Duodenal mucosa (tissue), 2 donors: ENCODE measurements around the gene VEGFB.

Source experiments
- H3K27ac ChIP-seq: one replicate; pipeline ENCODE4 v1.7.0; 2013; ENCODE audit warnings: low read depth, low read length
- H3K27me3 ChIP-seq, 2 donors: one replicate each; pipeline ENCODE4 v1.7.0; 2013; ENCODE audit warnings: low read length in 2 of 2, control low read depth in 1 of 2; ENCODE audit not compliant: insufficient read depth in 2 of 2, control insufficient read depth in 1 of 2
- H3K36me3 ChIP-seq, 2 donors: one replicate each; pipeline ENCODE4 v1.7.0; 2013; ENCODE audit warnings: low read length in 2 of 2, control low read depth in 1 of 2; ENCODE audit not compliant: insufficient read depth in 2 of 2, control insufficient read depth in 1 of 2
- H3K4me1 ChIP-seq, 2 donors: one replicate each; pipeline ENCODE4 v1.7.0; 2013; ENCODE audit warnings: low read length in 2 of 2, control low read depth in 1 of 2; ENCODE audit not compliant: insufficient read depth in 2 of 2, control insufficient read depth in 1 of 2
- H3K4me3 ChIP-seq, 2 donors: one replicate each; pipeline ENCODE4 v1.7.0; 2013; ENCODE audit warnings: low read length in 2 of 2, low read depth in 1 of 2
- H3K9ac ChIP-seq, 2 donors: one replicate each; pipeline ENCODE4 v1.7.0; 2013; ENCODE audit warnings: low read length in 2 of 2, low read depth in 1 of 2
- H3K9me3 ChIP-seq, 2 donors: one replicate each; pipeline ENCODE4 v1.7.0; 2013; ENCODE audit warnings: low read length in 2 of 2, control low read depth in 1 of 2; ENCODE audit not compliant: control insufficient read depth in 1 of 2

VEGFB gene

DNA sequence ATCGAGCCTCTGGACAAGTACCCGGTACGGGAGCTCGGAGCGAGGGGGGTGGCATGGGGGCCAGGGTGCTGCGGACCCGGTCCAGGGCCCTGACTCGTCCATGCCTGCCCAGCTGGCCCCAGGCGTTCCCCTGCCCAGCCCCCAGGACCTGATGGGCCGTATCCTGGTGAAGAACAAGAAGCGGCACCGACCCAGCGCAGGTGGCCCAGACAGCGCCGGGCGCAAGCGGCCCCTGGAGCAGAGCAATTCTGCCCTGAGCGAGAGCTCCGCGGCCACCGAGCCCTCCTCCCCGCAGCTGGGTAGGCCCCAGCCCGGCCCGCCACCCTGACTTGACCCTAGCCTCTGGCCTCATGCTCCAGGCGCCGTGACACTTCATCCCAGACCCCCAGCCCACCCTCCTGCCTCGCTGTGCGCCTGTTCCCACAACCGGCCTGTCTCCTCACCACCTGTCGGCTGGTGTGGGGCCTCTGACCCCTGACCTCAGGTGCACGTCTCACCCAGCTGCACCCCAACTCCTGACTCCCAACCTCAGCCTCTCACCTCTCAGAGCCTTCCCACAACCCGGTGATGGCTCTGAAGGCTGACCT lies 24.7 kb downstream of the VEGFB start:
- Histone ChIP-seq H3K27ac (no peak overlapping the region), H3K27me3 (no peaks in the 10 kb centered on the region), H3K36me3 (peaks cover 57 to 94% of the 10 kb centered on the region in 2 donors), H3K9me3 (no peaks in the 10 kb centered on the region), H3K4me1 (peaks cover 16 to 17% of the 10 kb centered on the region in 2 donors), H3K4me3 (no peak overlapping the region), H3K9ac (no peak overlapping the region)

DNA sequence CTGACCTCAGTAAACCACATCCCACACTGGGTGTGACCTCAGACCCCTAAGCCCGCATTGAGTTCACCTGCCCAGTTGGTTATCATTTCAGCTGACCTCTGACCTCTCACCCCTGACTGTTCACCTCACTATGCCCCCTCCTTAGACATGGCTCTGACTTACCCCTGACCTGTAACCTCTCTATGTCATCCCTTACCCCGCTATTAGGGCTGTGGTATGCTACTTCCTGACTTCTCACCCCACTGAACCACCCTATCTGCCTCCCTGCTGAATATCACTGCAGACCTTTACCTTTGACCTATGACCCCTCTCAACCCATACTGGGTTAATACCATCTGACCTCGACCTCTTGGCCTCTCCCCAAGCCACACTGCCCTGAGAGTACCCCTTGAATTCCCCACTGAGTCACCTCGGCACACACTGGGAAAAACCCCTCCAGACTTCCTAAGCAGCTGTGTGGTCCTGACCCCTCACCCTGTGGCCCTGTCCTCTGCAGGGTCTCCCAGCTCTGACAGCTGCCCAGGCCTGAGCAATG lies 25.2 kb downstream of the VEGFB start:
- H3K4me3 ChIP-seq, result no peak overlapping the region
- H3K4me1 ChIP-seq, result peaks cover 10 to 15% of the 10 kb centered on the region in 2 donors
- no peak overlapping the region for H3K27ac ChIP-seq
- no peaks in the 10 kb centered on the region for H3K9me3 ChIP-seq
- H3K9ac ChIP-seq, result no peak overlapping the region
- peaks cover 63 to 94% of the 10 kb centered on the region in 2 donors for H3K36me3 ChIP-seq
- no peaks in the 10 kb centered on the region for H3K27me3 ChIP-seq

DNA sequence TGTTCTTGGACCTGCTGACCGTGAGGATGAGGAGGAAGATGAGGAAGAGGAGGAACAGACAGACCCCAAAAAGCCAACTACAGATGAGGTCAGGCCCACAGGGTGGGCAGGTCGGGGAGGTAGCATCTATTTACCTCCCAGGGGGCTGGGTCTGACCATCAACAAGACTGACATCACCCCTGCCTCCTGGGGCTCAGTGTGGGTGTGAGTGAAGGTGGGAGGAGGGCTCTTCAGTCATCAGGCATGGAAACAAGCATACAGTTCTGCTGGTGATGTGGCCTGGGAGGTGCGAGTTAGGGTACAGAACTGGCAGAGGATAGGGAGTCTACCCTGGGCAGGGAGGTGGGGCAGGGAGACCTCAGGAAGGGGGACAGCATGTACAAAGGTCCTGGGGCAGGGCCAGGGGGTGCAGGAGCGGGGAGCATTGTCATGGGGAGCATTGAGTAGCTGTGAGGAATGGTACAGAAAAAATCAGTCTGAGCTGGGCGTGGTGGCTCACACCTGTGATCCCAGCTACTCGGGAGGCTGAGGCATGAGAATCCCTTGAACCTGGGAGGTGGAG lies 25.8 kb downstream of the VEGFB start:
- peaks cover 5 to 9% of the 10 kb centered on the region in 2 donors for H3K4me1 ChIP-seq
- H3K9ac ChIP-seq, result no peak overlapping the region
- H3K27ac ChIP-seq, result no peak overlapping the region
- no peaks in the 10 kb centered on the region for H3K9me3 ChIP-seq
- peaks cover 60 to 90% of the 10 kb centered on the region in 2 donors for H3K36me3 ChIP-seq
- no peaks in the 10 kb centered on the region for H3K27me3 ChIP-seq
- H3K4me3 ChIP-seq, result no peak overlapping the region

DNA sequence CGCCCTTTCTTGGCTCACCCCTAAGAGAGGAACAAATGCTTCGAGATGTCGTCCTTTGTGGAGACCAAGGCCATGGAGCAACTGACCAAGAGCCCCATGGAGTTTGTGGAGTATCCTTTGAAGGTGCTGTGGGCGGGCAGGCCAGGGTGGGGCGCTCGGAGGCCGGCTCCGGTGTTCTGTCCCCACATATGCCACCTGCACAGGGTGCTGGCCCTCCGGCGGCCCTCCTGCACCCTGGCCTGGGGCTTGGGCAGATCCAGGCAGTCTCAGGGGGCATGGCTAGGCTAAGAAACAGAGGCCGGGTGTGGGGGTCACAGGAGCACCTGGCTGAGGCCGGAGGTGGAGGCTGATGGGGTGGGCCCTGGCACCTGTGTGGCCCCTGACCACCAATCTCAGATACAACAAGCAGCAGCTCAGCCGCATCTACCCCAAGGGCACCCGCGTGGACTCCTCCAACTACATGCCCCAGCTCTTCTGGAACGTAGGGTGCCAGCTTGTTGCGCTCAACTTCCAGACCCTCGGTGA lies 27.2 kb downstream of the VEGFB start:
- H3K36me3 ChIP-seq, result peaks cover 63 to 90% of the 10 kb centered on the region in 2 donors
- no peaks in the 10 kb centered on the region for H3K27me3 ChIP-seq
- no peak overlapping the region for H3K9ac ChIP-seq
- H3K4me3 ChIP-seq, result no peak overlapping the region
- no peak overlapping the region for H3K27ac ChIP-seq
- peaks cover 17 to 19% of the 10 kb centered on the region in 2 donors for H3K4me1 ChIP-seq
- no peaks in the 10 kb centered on the region for H3K9me3 ChIP-seq

DNA sequence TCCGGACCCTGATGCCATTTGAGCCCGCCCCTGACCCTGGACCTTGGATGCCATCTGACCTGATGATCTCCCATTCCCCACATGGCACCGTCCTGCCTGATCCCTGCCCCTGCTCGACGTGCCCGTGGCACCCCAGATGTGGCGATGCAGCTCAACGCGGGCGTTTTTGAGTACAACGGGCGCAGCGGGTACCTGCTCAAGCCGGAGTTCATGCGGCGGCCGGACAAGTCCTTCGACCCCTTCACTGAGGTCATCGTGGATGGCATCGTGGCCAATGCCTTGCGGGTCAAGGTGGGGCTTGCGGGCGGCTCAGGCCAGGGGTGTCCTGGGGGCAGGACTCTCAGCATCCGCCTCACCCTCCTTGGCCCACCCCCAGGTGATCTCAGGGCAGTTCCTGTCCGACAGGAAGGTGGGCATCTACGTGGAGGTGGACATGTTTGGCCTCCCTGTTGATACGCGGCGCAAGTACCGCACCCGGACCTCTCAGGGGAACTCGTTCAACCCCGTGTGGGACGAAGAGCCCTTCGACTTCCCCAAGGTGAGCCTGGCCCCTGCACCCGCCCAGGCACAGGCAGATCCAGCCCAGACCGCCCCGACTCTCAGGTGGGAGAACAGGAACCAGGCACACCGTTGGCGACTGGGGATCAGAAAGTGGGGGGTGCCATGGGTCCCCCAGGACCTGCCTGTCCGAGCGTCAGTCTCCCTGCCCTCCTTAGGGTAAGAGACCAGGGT lies 28.1 kb downstream of the VEGFB start:
- Histone ChIP-seq H3K36me3 (peaks cover 62 to 89% of the 10 kb centered on the region in 2 donors), H3K4me1 (peaks cover 22 to 25% of the 10 kb centered on the region in 2 donors), H3K9ac (no peak overlapping the region), H3K4me3 (no peak overlapping the region), H3K27ac (no peak overlapping the region), H3K9me3 (no peaks in the 10 kb centered on the region), H3K27me3 (no peaks in the 10 kb centered on the region)

DNA sequence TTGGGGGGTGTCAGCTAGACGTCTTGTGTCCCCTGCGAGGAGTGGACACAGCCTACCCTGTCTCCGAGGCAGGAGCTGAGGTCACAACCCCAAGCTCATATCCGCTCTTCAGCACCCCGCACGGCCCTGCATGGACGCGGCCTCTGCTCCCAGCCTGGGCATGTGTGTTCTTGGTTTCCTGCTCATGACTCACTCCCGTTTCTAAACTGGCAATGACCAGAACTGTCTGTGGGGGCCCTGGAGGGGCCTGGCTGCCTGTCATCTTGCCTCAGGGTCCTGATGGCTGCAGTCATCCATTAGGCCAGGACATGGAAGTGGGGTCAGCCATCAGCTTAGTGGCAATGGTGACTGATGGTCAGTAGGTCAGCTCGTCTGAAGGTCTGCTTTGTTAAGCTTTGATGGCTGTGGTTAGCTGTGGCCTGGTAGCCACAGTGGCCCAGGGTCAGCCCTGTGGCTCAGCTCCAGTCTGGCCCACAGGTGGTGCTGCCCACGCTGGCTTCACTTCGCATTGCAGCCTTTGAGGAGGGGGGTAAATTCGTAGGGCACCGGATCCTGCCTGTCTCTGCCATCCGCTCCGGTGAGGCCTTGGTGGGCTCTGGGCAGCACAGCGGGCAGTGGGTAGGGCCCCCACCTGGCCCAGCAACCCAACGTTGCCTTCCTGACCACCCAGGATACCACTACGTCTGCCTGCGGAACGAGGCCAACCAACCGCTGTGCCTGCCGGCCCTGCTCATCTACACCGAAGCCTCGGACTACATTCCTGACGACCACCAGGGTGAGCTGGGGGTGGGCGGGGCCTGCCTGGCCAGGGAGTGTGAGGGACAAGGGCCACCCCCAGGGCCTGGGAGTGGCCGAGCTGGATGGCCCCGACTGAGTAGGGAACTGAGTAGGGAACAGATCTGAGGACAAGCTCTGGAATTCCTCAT lies 28.9 kb downstream of the VEGFB start:
- no peaks in the 10 kb centered on the region for H3K9me3 ChIP-seq
- H3K27ac ChIP-seq, result no peak overlapping the region
- H3K4me1 ChIP-seq, result peaks cover 31 to 34% of the 10 kb centered on the region in 2 donors
- H3K9ac ChIP-seq, result no peak overlapping the region
- H3K36me3 ChIP-seq, result peaks cover 61 to 86% of the 10 kb centered on the region in 2 donors
- no peaks in the 10 kb centered on the region for H3K27me3 ChIP-seq
- H3K4me3 ChIP-seq, result no peak overlapping the region

DNA sequence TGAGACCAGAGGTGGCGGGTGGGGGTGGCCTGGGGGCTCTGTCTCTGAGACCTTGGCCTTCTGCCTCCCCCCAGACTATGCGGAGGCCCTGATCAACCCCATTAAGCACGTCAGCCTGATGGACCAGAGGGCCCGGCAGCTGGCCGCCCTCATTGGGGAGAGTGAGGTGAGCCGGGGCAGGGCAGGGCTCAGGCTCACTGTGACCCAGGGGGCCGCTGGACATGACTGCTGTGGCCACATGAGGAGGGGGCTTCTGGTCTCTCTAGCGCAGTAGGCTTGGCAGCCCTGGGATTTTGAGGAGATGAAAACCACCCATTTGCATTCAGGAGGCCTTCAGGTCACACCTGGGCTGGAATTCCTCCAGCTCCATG lies 29.5 kb downstream of the VEGFB start:
- Histone ChIP-seq H3K36me3 (peaks cover 62 to 80% of the 10 kb centered on the region in 2 donors), H3K9ac (no peak overlapping the region), H3K4me1 (peaks cover 34 to 40% of the 10 kb centered on the region in 2 donors), H3K4me3 (no peak overlapping the region), H3K27me3 (no peaks in the 10 kb centered on the region), H3K9me3 (no peaks in the 10 kb centered on the region), H3K27ac (no peak overlapping the region)

DNA sequence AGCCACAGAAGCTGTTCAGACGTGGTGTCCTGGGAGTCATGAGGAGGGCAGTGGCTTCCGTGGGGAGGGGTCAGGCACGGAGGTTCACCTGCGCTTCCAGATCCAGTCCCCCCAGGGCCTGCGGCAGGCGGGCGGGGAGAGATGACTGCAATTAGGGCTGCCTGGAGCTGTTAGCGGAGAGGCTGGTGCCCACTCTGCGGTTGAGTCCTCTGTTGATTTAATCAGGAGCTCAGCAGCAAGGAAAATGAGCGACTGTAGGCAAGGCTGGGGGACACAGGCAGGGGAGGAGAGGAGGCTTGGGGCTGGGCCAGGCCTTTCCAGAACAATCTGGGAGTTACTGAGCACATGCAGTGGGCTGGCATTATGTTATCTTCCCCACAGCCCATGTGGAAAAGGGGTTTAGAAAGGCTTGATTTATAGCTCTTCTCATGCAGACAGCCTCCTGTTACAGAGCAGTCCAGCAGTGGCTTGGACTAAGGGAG lies 30.0 kb downstream of the VEGFB start:
- Histone ChIP-seq H3K27me3 (no peaks in the 10 kb centered on the region), H3K36me3 (peaks cover 61 to 75% of the 10 kb centered on the region in 2 donors), H3K9ac (no peak overlapping the region), H3K9me3 (no peaks in the 10 kb centered on the region), H3K27ac (no peak overlapping the region), H3K4me3 (no peak overlapping the region), H3K4me1 (peaks cover 36 to 39% of the 10 kb centered on the region in 2 donors)

DNA sequence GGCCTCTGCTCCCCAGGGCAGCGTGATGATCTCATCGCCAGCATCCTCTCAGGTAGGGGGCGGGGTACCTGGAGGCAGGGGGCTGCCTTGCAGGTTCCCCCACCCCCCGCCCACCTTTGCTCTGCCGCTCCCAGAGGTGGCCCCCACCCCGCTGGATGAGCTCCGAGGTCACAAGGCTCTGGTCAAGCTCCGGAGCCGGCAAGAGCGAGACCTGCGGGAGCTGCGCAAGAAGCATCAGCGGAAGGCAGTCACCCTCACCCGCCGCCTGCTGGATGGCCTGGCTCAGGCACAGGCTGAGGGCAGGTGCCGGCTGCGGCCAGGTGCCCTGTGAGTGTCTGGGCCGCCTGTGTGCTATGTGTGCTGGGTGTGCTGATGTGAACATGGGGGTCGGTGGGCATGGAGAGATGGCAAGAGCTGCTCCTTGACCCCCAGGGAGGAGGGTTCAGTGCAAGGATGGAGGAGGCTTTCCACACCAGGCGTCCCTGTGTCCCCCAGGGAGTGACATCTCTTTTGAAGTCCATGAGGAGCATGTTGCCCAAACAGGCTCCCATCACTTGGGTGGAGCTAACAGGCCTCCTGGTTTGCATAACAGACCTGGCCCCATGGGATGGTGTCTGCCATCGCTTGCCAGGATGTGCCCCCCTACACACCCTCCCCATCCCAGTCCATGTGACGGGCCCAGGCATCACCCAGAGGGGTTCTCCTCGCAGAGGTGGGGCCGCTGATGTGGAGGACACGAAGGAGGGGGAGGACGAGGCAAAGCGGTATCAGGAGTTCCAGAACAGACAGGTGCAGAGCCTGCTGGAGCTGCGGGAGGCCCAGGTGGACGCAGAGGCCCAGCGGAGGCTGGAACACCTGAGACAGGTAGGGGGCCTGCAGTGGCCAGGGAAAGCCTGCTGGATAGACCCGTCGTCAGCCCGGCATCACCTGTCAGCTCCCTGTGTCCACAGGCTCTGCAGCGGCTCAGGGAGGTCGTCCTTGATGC lies 31.1 kb downstream of the VEGFB start:
- H3K9me3 ChIP-seq, result no peaks in the 10 kb centered on the region
- no peak overlapping the region for H3K27ac ChIP-seq
- H3K4me1 ChIP-seq, result peaks cover 36% of the 10 kb centered on the region in 2 donors
- no peak overlapping the region for H3K4me3 ChIP-seq
- H3K9ac ChIP-seq, result no peak overlapping the region
- peaks cover 51 to 64% of the 10 kb centered on the region in 2 donors for H3K36me3 ChIP-seq
- no peaks in the 10 kb centered on the region for H3K27me3 ChIP-seq
